Panc1 (cell line): ENCODE results near the gene HES7.

Experiments
- CTCF ChIP-seq: fragments of 450-650 bp; IDR thresholded peaks from 2 replicates; pipeline ENCODE4 v1.5.1; 2017; ENCODE audit warnings: mild to moderate bottlenecking
- POLR2AphosphoS5 ChIP-seq: IDR thresholded peaks from 2 replicates; pipeline ENCODE4 v1.6.1; 2012; ENCODE audit warnings: mild to moderate bottlenecking, low read depth, low read length, moderate library complexity
- SIN3A ChIP-seq: IDR thresholded peaks from 2 replicates; pipeline ENCODE4 v1.6.1; 2012; ENCODE audit warnings: low read depth, mild to moderate bottlenecking, low read length, moderate library complexity, borderline replicate concordance; ENCODE audit not compliant: insufficient read depth

GRCh38 chr17:8087075-8087951 is 36.6 kb downstream of the HES7 start, which contains the start of gene ALOX12B:
- TF ChIP-seq CTCF (no peak), POLR2AphosphoS5 (no peak), SIN3A (no peak)
